Neural cell (in vitro differentiated cells): ENCODE measurements around the gene UNC13B.

ENCODE experiments used
- CTCF ChIP-seq: fragments of 450-650 bp; IDR thresholded peaks from 2 replicates; pipeline ENCODE4 v1.5.1; 2014; ENCODE audit warnings: antibody characterized with exemption, mild to moderate bottlenecking, moderate library complexity; ENCODE audit not compliant: poor library complexity, severe bottlenecking
- EP300 ChIP-seq: fragments of 450-650 bp; conservative IDR thresholded peaks from 2 replicates; pipeline ENCODE4 v1.6.1; 2014; ENCODE audit warnings: antibody characterized with exemption, mild to moderate bottlenecking, moderate library complexity; ENCODE audit not compliant: poor library complexity, severe bottlenecking
- EZH2 ChIP-seq: fragments of 200-600, 300-800 bp; shearing (Covaris generic), sonication (generic); IDR thresholded peaks from 2 replicates; pipeline ENCODE4 v1.6.1; 2014; ENCODE audit warnings: antibody characterized with exemption, low read length, borderline replicate concordance, mild to moderate bottlenecking; ENCODE audit not compliant: insufficient read depth, poor library complexity, severe bottlenecking
- RAD21 ChIP-seq: fragments of 450-650 bp; conservative IDR thresholded peaks from 2 replicates; pipeline ENCODE4 v1.6.1; 2014; ENCODE audit warnings: antibody characterized with exemption, mild to moderate bottlenecking, moderate library complexity
- REST ChIP-seq: IDR thresholded peaks from 2 replicates; pipeline ENCODE4 v1.6.1; 2012; ENCODE audit warnings: borderline replicate concordance
- SMC3 ChIP-seq: fragments of 450-650 bp; conservative IDR thresholded peaks from 2 replicates; pipeline ENCODE4 v1.6.1; 2014; ENCODE audit warnings: antibody characterized with exemption, mild to moderate bottlenecking, moderate library complexity; ENCODE audit not compliant: poor library complexity

- TF ChIP-seq SMC3 (no peak), CTCF (no peak), REST (no peak), EZH2 (no peak), EP300 (no peak), RAD21 (no peak)
These were observed 290.7 kb downstream of the UNC13B start for GRCh38 chr9:35452481-35452880.
